Hindlimb muscle (tissue), 1 donor: ENCODE data around the gene CTDP1. TPM values are rescaled to one million over a fixed set of nuclear protein-coding genes. Genes with fewer than 3 reads are reported as not detected.

Experiments
- DNase-seq: peaks from one replicate; pipeline ENCODE4 v3.0.0-alpha.2; 2013
- polyA plus RNA-seq: library from polyadenylated mRNA; unstranded; fragments of 120-200 nt; gene quantifications from one replicate; pipeline ENCODE4 v1.2.1, GENCODE V29; 2013; ENCODE audit not compliant: insufficient read length

The CTDP1 gene
- polyA plus RNA-seq, 1 donor = 11.0 TPM

DNA sequence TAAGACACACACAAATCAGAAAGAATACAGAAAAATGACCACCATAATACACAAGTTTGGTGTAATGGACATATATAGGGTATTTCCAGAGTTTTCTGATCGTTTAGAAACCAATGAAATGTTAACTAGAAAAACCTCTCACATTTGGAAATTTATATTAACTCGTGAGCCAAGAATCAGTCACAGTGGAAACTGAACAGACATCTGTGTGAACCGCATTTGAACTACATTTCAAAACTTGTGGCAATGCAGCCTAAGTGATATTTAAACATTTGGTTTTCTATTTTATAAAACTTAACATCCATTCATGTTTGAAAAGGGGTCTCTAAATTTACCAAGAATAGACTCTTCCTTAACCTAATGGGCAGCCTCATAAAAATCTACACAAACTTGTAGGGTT, 89.1 kb downstream of the CTDP1 start:
- DNase-seq = no peak

DNA sequence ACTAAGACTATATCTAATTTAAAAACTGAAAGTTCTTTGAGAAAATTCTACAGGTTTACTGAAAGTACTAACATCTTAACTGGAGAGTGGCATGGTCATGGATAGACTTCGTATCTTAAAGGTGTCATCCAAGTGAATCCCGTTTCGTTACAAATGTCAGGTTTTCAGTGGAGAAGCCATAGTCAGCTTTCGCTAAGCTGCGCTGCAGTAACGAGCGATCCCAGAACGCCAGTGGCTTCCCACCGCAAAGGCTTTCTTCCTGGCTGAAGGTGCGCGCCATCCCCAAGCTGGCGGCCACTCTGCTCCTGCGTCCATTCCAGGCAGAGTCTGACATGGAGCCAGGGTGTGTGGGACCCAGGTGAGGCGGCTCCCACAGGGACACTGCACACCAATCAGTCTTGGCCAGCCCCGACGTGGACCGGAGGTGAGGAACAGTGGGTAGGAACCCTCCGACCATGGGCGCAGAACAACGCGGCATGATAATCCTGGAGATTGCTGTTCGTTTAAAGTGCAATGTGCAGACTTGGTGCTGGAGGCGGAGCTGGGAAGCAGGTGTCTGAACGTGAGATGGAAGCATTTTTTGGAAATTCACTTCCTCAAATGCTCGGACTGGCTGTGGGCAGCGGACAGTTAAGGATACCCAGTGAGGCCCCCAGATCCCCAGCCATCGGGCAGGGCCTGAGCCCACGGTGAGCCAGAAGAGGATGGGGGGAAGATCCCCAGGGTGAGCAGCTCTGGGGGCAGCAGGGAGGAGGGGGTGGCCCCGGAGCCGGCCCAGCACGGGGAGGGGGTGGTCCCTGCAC, 90.3 kb downstream of the CTDP1 start:
- no peak for DNase-seq

DNA sequence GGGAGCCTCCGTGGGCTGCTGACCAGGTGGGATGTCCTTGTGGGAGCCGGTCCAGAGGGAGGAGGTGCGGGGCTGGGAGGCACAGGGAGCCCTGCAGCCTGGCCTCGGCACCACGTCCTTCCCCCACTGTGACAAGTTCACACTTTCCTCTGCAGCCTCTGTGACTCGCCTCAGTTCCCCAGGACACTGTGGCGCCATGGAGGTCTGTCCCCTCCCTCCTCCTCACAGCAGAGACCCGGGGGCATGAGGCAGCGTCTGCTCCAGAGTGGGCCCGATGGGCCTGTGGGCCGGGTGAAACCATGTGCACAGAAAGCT, 90.9 kb downstream of the CTDP1 start:
- DNase-seq = no peak

DNA sequence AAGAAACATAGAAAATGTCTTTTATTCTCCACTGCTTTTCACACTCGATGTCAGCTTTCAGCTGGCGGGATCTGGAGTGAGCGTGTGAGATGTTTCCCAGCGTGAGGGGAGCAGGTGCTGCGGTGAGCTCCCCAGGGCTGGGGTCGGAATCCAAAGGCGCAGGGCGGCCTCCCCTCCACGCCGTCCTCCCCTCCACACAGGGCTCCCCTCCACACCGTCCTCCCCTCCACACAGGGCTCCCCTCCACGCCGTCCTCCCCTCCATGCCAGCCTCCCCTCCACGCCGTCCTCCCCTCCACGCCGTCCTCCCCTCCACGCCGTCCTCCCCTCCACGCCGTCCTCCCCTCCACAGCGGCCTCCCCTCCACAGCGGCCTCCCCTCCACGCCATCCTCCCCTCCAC, 91.2 kb downstream of the CTDP1 start:
- no peak for DNase-seq

DNA sequence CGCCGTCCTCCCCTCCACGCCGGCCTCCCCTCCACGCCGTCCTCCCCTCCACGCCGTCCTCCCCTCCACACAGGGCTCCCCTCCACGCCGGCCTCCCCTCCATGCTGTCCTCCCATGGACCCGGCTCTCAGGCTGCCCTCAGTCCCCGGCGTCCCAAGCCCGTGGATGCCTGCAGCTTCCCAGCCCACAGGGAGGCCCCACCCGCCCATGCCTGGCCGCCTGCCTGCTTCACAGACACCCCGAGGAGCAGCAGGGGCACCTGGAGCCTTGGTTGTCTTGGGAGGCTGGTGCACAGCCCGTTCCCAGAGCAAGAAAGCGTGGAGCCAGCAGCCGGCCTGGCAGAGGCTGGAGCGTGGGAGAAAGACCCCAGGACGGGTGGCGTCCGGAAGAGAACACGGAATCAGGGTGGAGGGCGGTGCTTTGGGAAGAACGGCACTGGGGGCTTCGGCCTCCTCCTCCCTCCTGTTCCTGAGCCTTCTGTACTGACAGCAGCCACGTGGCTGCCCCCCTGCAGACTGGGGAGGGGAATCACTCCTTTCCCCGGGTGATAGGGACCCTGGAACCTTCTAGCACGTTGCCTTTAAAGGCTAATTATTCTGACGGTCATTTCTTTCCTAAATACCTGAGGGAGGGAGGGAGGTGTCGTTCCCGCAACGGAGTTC, 92.0 kb downstream of the CTDP1 start:
- no peak for DNase-seq

DNA sequence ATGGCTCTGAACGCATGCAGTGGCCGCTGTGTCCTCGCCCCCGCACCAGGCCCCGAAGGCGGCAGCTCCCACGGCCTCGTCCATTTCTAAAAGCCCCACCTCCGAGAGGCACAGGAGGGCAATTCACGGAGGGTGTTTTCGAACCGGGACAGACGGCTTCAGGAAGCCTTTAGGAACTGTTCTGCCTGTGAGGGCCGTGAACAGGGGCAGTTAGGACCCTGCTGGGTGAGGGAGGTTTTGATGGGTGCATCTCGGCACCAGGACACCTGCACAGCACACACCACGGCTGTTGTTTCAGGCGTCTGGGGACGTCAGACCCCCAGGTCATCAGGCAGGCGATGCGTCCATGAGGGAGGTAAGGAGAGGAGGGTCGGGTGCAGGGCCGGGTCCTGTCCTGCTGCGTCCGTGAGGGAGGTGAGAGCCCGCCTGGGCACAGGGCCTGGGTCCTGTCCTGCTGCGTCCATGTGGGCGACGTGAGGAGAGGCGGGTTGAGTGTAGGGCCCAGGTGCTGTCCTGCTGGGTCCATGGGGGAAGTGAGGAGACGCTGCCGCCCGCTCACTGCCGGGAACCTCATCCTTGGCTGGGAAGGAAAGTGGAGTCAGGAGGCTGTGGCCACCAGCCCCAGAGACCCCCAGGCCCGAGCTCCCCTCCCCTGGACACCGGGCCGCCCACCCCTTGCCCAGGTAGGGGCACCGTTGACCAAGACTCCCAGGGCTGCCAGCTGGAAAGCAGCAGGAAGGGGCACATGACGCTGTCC, 92.7 kb downstream of the CTDP1 start:
- no peak for DNase-seq

DNA sequence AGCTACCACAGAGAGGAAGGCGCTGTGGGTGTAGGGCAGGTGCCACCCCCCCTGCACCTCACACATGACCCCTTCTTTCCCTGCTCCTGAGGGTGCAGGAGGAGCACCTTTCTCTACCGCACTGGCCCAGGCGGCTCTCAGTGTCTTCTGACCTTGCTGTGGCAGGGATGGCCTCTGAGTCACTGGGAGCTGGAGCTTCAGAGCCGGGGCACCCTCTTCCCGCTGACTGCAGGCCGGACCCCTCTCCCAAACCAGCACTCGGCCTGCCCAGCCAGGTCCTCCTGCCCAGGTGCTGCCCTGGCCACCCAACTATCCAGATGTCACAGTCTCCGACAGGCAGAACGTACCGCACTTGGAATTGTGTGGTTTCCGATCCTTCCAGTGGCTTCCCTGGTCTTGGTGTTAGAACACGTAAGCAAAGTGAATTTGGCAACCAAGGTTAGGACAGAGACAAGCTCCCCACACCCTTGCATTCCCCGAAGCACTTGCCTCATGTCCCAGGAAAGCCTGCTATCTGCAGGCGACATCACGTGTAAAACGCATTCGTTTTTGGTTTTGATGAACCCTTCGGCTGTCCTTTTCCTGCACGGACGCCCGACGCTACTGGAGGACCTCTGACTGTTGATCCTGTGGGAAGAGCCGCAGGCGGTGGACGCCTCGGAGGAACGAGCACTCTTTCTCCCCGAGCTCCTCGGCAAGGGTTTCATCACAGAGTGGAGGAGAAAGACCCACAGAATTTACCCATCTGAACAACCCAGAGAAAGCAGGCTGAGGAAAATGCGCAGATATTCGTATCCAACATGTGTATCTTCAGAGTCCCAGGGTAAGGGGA, 93.5 kb downstream of the CTDP1 start:
- DNase-seq = no peak

DNA sequence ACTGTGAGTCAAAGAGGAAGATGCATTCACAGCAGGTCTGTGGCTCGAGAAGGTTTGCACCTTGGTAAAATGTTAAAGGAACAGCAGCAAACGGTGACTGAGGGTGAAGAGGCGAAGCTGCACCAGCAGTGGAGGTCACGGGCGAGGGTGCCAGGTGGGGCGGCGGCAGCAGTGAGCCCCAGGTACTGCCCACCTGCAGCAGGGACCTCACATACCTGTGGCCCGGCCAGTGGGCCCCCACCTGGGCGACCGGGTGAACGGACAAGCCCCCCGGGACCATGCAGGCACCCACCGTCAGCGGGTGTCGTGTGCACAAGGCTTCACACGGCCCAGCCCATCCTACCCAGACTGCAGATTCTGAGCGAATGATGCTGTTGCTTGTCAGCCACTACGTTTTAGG, 94.5 kb downstream of the CTDP1 start:
- DNase-seq = no peak

DNA sequence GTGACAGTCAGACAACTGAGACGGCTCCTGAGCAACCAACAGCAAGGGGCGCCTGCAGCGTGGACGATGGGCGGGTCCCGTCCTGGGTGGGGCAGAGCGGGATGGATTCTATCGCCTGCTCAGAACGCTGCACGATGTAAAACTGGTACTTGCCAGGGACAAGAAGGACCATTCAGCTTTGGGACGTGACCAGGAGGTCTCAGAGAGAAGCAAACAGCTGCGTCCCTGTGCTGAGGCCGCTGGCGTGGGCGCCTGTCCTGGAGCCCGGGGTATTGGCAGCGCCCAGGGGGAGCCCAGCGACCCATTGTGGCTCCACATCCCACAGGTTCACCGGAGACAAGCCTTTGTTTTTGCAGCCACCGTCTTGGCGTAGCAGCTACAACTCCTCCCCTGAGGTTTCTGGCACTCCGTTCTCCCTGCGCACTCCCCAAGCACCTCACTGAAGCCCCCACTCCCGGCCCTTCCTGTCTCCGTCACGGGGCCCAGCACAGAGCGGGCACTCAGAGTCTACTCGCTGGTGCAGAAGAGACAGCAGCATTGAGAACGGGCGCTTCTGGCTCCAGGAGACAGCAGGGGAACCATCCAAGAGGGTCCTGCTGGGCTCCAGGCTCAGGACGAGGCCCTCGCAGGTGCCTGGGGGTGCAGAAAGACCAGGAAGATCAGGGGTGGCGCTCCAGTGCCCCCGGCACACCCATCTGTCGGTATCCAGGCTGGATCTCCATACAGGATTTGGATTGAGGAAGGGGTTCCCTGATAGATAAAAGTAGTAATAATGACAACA, 96.0 kb downstream of the CTDP1 start:
- DNase-seq = no peak

DNA sequence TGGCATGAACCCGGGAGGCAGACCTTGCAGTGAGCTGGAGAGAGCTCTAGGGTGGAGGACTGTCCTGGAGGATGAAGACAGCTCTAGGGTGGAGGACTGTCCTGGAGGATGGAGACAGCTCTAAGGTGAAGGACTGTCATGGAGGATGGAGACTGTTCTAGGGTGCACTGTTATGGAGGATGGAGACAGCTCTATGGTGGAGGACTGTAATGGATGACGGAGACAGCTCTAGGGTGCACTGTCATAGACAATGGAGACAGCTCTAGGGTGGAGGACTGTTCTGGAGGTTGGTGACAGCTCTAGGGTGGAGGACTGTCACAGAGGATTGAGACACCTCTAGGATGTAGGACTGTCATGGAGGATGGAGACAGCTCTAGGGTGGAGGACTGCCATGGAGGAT, 97.1 kb downstream of the CTDP1 start:
- no peak for DNase-seq

DNA sequence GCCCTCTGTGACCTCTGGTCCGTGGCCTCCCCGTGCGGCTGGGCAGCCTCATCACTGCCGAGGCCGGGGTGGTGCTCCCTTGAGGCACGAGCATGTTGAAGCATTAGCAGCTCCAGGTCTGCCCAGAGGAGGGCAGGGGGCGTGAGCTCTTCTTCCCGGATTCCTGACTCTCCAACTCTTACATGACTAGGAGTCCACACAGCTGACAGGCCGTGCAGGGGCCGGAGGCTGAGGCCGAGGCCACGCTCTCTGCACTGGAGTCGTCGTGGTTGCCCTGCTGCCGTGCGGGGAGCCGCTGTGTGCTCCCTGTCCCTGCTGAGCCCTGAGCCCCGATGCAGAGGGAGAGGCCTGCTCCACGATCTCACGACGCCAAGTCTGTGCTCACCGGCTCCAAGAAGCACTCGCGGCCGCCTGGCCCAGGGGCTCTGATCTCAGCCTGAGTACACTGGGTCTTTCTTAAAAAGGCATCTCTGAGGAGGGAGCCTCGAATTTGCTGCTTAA, 98.7 kb downstream of the CTDP1 start:
- no peak for DNase-seq

DNA sequence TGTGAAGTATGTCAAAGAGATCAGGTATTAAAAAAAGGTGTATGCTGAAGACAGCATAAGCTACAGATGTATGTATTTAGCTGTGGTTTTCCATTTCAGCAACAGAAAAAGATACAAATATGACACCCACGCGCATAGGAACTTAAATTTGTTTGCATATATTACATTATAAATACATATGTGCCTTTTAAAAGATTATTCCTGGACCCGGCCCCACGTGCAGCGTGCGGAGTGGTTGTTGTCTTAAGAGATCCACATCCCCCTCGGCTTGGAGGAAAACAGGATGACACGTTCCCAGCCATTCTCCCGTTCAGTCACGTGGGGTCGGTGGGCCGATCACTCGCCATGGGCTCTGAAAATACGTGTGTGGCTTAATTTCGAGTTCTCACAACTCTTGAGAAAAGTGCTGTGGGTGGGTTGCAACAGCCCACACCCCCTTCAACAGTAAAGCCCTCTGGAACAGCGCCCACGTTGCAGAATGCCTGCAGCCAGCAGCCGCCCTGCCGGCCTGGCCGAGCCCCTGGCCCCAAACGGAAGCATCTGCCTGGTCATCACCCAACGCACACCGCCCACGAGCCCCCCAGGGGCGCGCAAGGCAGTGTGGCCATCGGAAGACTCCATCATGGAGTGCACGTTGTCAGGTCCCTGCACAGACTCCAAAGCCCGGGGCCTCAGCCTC, 99.6 kb downstream of the CTDP1 start:
- no peak for DNase-seq

DNA sequence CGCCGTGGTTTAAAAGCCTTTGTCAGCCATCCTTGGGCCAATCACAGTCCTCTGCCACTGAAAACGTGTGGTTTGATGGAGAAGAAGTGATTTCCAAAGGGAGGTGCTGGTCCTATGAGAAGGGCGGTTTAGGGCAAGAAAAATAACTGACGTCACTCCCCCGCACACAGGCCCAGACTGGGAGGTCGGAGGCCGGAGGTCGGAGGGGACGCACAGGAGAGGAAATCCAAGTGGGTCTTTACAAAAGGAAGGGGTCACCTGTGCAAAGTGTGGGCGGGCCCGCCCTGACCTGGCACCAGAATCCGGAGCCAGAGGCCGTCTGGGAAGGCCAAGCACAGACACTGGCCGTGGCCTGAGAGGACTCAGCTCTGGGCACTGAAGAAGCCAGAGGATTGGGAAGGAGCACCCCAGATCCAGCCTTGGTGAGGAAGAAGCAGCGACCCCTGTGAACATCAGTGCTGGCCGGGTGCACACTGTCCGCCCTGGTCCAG, 100.1 kb downstream of the CTDP1 start:
- DNase-seq = no peak

DNA sequence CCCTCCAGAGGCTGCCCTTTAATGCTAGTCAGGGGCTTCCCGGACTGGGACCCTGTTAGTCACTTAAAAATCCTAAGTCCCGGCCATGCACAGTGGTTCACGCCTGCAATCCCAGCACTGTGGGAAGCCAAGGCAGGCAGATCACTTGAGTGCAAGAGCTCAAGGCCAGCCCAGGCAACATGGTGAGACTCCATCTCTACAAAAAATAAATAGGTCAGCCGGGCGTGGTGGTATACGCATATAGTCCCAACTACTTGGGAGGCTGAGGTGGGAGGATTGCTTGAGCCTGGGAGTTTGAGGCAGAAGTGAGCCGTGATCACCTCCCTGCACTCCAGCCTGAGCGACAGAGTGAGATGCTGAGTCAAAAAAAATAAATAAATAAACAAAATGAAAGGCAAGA, 100.9 kb downstream of the CTDP1 start:
- DNase-seq = no peak

DNA sequence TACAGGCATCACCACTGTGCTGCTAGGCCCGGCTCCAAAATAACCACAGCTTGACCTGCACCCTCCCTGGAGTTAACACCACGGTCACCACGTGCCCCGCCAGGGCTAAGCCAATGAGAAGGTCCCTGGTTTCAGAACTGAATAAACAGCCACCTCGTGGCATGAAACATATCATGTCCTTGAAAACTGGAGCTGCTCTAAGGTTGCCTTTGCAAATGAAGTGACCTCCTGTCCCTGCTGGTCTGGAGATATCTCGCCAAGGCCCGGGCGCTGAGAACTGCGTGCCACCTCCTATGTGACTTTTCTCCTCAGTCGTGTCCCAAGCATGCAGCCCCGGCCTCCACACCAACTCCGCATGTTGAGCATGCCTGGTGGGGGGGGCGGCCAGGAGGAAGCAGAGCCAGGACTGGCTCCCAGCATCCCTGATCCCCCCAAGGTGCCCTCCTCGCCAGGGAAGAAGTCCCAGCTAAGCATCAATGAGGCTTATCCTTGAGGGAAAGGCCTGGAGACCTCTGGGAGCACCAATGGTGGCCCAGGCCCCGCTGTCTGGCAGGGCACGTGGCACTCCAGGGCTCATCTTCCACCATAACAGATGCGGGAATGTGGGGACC, 101.8 kb downstream of the CTDP1 start:
- no peak for DNase-seq

DNA sequence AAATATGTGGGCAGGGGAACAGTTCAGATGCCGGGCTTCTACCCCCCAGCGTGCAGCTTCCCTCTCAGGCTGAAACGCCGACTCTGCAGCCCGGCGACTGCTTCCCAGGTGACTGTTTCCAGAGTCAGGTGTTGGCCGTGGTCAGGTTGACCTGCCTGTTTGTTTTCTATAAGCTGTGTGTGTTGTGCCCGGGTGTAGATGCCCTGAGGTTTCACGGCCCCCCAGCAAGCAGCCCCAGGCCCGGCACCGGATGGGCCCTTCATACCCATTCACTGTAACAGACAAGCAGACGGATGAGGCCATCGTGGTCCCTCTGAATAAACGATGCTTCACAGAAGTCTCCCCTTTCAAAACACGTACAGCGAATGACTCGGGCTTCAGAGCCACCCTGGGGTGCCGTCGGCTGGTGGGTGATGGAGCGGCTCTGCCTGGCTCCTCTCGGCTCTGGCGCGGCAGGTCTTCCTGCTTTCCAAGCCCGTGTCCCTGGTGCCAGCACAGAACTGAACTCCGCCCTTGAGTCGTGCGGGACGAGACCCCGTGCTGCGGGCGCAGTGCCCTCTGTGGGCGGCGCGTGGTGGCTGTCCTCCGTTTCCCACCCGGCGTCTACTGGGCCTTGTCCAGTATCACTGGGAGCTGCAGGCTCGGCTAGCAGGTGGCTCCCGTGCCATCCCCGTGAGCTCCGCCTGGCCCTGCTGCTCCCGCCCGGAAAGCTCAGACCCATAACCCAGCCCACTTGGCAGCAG, 103.1 kb downstream of the CTDP1 start:
- no peak for DNase-seq

DNA sequence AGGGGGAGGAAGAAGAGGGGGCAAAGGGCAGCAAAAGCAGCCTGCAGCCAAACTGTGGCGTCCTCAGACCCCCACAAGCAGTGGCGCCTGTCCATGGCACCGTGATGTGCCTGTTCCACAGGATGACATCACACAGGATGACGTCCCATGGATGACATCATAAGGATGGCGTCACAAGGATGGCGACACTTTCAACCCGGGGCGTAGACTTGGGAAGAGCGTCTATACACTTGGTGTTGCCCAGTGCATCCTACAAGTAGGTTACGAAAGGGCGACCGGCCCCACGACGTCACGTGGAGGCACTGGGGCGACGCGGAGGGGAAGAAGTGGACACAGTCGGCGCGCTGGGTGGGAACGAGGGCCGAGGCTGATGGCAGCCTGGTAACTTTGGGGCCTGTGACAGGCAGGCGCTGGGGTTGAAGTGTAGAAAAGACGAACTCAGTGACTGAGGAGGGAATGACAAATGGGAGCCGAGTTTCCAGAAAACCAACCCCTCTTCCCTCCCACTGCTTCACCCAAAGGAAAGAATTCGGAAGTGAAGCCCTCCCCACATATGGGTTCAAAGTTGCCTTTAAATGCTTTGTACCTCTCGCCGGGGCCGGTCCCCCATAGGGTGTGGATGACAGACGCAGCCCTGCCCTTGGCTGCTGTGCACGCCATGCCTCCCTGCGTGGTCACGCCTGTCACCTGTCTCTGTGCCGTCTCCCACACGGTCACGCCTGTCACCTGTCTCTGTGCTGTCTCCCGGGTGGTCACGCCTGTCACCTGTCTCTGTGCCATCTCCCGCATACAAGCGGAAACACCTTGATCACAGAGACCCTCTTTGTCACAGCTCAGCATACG, 104.7 kb downstream of the CTDP1 start:
- no peak for DNase-seq

DNA sequence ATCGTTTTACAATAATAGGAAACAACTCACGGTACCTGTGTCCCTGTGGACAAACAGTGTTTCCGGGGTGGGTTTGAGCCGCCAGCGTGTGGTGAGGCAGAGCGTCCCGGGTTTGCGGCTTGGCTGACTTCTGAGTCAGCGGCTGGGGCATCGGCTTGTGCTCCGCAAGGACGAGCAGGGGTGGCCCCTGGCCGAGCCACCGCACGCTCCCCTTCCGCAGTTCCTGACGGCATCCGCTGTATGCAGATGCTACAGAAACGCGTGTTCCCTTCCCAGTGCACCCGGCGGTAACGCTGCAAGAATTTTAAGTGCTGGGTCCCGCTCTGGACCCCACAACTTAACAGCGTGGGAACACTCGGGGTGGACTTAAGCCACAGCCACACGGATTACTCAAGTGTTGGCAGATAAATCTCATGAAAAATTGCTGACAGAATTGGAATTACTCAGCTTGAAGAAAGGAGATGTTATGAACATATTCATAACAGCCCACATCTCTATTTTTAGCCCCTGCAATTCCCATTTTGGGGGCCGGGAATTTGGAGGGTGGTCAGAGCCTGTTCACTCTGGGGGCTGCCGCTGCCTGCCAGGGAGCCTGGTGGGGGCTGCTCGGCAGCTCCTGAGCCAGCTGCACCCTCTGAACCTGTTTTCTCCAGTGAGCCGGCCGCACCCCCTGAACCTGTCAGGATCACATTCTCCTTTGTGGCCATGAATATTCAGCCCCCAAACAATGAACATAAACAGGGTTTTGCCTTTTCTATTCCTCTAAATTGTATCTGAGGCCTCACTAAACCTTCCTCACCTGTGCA, 105.6 kb downstream of the CTDP1 start:
- DNase-seq = no peak
